ENCODE data around the gene MAML3. TPM values are rescaled to one million over a fixed set of nuclear protein-coding genes. Genes with fewer than 3 reads are reported as not detected.
A peak's percentile ranks its signal among the peaks of the same experiment; 100 is the strongest.

MAML3 gene
- total RNA-seq, 1 donor = 0.72 TPM

GRCh38 chr4:139905489-139905888 lies 248.5 kb downstream of the MAML3 start:
- Histone ChIP-seq H4K20me1 (ENCODE audit: insufficient read depth, low read length) (no peaks in the 10 kb centered on the region), H3K79me2 (ENCODE audit: insufficient read depth, low read length) (no peaks in the 10 kb centered on the region), H3K4me1 (ENCODE audit: insufficient read depth, low read length) (peaks cover 7% of the 10 kb centered on the region), H3K4me3 (ENCODE audit: insufficient read depth, low read length) (no peak overlapping the region), H2AFZ (ENCODE audit: low read length) (no peak overlapping the region), H3K9me3 (ENCODE audit: low read depth, low read length) (no peaks in the 10 kb centered on the region), H3K36me3 (ENCODE audit: insufficient read depth, low read length) (no peaks in the 10 kb centered on the region), H3K27ac (ENCODE audit: low read depth, low read length) (no peak overlapping the region), H3K27me3 (ENCODE audit: insufficient read depth, low read length) (peaks cover 3% of the 10 kb centered on the region), H3K4me2 (ENCODE audit: insufficient read depth, low read length) (no peak overlapping the region)
- DNase-seq (ENCODE audit: insufficient read length, low spot score, missing footprints) = no peak
- TF ChIP-seq CTCF (IDR thresholded peaks at IDR 0.05; ENCODE audit: extremely low read depth, low read depth, low read length) = no peak

GRCh38 chr4:139904406-139904805 lies 249.6 kb downstream of the MAML3 start:
- Histone ChIP-seq H3K27me3 (ENCODE audit: insufficient read depth, low read length) (peaks cover 7% of the 10 kb centered on the region), H3K4me2 (ENCODE audit: insufficient read depth, low read length) (no peak overlapping the region), H3K9me3 (ENCODE audit: low read depth, low read length) (no peaks in the 10 kb centered on the region), H3K4me3 (ENCODE audit: insufficient read depth, low read length) (no peak overlapping the region), H3K36me3 (ENCODE audit: insufficient read depth, low read length) (no peaks in the 10 kb centered on the region), H3K27ac (ENCODE audit: low read depth, low read length) (no peak overlapping the region), H3K4me1 (ENCODE audit: insufficient read depth, low read length) (peaks cover 7% of the 10 kb centered on the region), H4K20me1 (ENCODE audit: insufficient read depth, low read length) (no peaks in the 10 kb centered on the region), H2AFZ (ENCODE audit: low read length) (no peak overlapping the region), H3K79me2 (ENCODE audit: insufficient read depth, low read length) (no peaks in the 10 kb centered on the region)
- TF ChIP-seq CTCF (IDR thresholded peaks at IDR 0.05; ENCODE audit: extremely low read depth, low read depth, low read length) = no peak
- DNase-seq (ENCODE audit: insufficient read length, low spot score, missing footprints) = no peak

- H3K9me3 ChIP-seq (ENCODE audit: low read depth, low read length) = no peaks in the 10 kb centered on the region
- H3K27ac ChIP-seq (ENCODE audit: low read depth, low read length) = no peak overlapping the region
- DNase-seq (ENCODE audit: insufficient read length, low spot score, missing footprints) = no peak
- peaks cover 13% of the 10 kb centered on the region for H3K27me3 ChIP-seq (ENCODE audit: insufficient read depth, low read length)
- no peak overlapping the region for H3K4me3 ChIP-seq (ENCODE audit: insufficient read depth, low read length)
- H3K4me1 ChIP-seq (ENCODE audit: insufficient read depth, low read length) = peaks cover 7% of the 10 kb centered on the region
- no peak for TF ChIP-seq CTCF (IDR thresholded peaks at IDR 0.05; ENCODE audit: extremely low read depth, low read depth, low read length)
- H3K4me2 ChIP-seq (ENCODE audit: insufficient read depth, low read length) = no peak overlapping the region
- no peaks in the 10 kb centered on the region for H3K79me2 ChIP-seq (ENCODE audit: insufficient read depth, low read length)
- no peaks in the 10 kb centered on the region for H4K20me1 ChIP-seq (ENCODE audit: insufficient read depth, low read length)
- no peak overlapping the region for H2AFZ ChIP-seq (ENCODE audit: low read length)
- H3K36me3 ChIP-seq (ENCODE audit: insufficient read depth, low read length) = no peaks in the 10 kb centered on the region
Observed at GRCh38 chr4:139903845-139904244, 250.1 kb downstream of the MAML3 start.

GRCh38 chr4:139902321-139903320 lies 251.4 kb downstream of the MAML3 start:
- no peak for DNase-seq (ENCODE audit: insufficient read length, low spot score, missing footprints)
- TF ChIP-seq CTCF (IDR thresholded peaks at IDR 0.05; ENCODE audit: extremely low read depth, low read depth, low read length) = no peak
- Histone ChIP-seq H4K20me1 (ENCODE audit: insufficient read depth, low read length) (no peaks in the 10 kb centered on the region), H3K4me1 (ENCODE audit: insufficient read depth, low read length) (peaks cover 7% of the 10 kb centered on the region), H3K79me2 (ENCODE audit: insufficient read depth, low read length) (no peaks in the 10 kb centered on the region), H3K27me3 (ENCODE audit: insufficient read depth, low read length) (peaks cover 15% of the 10 kb centered on the region), H3K36me3 (ENCODE audit: insufficient read depth, low read length) (no peaks in the 10 kb centered on the region), H3K9me3 (ENCODE audit: low read depth, low read length) (no peaks in the 10 kb centered on the region), H2AFZ (ENCODE audit: low read length) (peak overlapping the region; percentile 90), H3K27ac (ENCODE audit: low read depth, low read length) (no peak overlapping the region), H3K4me2 (ENCODE audit: insufficient read depth, low read length) (peak overlapping the region; percentile 89), H3K4me3 (ENCODE audit: insufficient read depth, low read length) (peak overlapping the region; percentile 68)

All from osteoblast (primary cell).